NCI-H345 treated with DMSO at 0.1 percent for 48 hours (cell line): ENCODE results near the gene COX4I2.
"Not testable (repeated sequence)": the region's sequence is repeated elsewhere in the genome, so short reads cannot be mapped to it uniquely, and the experiment has no call there.

Experiments used
- DNase-seq: peaks from one replicate; lab custom pipeline; 2025; ENCODE audit not compliant: unreplicated experiment; lab: John Stamatoyannopoulos, UW

Gene COX4I2

GRCh38 chr20:31607640-31608250 is 30.0 kb upstream of the COX4I2 start:
- no peak for DNase-seq

GRCh38 chr20:31608251-31608945 is 29.3 kb upstream of the COX4I2 start:
- peak; percentile 64 for DNase-seq

- not testable (repeated sequence) for DNase-seq
These were observed 25.5 kb upstream of the COX4I2 start for GRCh38 chr20:31612271-31612640.

DNA sequence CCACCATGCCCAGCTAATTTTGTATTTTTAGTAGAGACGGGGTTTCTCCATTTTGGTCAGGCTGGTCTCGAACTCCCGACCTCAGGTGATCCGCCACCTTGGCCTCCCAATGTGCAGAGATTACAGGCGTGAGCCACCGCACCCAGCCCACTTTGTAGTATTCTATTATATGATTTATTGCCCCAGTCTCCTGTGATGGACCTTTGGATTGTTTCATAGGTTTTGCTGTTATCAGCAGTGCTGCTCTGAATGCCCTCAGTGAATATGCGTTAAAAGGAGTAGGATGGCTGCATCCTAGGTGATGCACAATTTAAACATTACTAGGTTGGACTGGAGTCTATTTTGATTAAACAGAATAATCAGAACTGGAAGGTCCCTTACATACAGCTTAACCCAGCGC is 22.3 kb upstream of the COX4I2 start:
- no peak for DNase-seq

DNA sequence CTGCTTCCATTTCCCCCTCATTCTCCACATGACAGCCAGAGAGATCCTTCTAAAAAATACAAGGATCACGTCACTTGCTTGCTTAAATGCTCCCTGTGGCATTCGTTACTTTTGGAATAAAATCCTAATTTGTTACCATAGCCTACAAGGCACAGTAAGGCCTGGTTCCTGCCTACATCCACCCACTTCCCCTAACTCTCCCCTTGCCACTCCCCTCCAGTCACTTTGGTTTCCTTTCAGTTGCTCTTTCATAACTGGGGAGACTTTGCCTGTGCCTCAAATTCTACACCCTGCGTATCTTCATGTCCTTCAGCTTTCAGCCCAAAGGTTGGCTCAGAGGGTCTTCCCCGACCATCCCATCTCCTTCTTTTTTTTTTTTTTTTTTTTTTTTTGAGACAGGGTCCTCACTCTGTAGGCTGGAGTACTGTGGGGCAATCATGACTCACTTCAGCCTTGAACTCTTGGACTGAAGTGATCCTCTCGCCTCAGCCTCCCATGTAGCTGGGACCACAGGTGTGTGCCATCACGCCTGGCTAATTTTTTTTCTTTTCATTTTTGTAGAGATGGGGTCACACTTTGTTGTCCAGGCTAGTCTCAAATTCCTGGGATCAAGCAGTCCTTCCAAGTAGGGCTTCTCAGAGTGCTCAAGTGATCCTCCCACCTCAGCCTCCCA is 20.1 kb upstream of the COX4I2 start:
- no peak for DNase-seq

DNA sequence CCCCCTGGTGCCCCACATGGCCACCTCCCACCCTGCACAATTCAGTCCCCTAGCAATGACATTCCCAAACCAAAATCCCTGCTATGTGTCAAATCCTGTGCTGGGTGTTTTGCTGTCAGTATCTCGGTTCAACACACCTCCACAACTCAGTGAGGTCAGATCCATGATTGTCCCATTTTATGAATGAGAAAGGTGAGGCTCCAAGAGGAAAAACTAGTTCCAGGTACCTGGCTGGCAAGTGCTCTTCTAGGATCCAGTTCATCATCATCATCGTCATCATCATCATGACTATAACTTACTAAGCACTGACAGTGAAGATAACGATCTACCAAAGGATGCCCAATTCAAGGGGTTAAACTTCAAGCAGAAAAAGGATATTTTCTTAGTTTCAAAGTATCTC is 17.5 kb upstream of the COX4I2 start:
- DNase-seq: no peak

DNA sequence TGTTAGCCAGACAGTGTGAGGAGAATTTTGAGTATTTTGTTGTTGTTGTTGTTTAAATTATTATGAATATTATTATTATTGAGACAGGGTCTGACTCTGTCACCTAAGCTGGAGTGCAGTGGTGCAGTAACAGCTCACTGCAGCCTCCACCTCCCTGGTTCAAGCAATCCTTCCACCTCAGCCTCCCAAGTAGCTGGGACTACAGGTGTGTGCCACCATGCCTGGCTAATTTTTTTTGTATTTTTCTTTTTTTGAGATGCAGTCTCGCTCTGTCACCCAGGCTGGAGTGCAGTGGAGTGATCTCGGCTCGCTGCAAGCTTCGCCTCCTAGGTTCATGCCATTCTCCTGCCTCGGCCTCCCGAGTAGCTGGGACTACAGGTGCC is 14.6 kb upstream of the COX4I2 start:
- not testable (repeated sequence) for DNase-seq

- DNase-seq: not testable (repeated sequence)
These were observed 11.2 kb upstream of the COX4I2 start for GRCh38 chr20:31626534-31626933.

GRCh38 chr20:31628057-31628456 is 9.7 kb upstream of the COX4I2 start:
- not testable (repeated sequence) for DNase-seq

DNA sequence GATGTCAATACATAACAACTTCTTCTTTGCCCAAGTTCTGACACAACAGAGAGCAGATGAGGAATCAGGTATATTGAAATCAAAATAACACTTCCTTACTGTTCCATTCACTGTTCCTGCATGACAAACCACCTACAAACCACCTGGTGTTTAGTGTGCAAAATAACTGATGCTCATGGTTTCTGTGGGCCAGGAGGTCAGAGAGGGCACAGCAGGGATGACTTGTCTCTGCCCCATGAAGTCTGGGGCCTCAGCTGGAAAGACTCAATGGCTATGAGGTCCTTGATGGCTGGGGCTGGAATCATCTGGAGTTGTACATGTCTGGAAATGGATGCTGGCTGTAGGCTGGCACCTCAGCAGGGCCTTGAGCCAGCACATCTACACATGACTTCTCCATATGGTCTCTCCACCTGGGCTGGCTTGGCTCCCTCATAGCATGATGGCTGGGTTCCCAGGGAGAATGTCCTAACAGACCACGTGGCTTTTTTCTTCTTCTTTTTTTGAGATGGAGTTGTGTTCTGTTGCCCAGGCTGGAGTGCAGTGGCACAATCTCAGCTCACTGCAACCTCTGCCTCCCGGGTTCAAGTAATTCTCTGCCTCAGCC is 7.4 kb upstream of the COX4I2 start:
- DNase-seq: no peak

GRCh38 chr20:31632548-31633338 is 5.0 kb upstream of the COX4I2 start:
- no peak for DNase-seq

DNA sequence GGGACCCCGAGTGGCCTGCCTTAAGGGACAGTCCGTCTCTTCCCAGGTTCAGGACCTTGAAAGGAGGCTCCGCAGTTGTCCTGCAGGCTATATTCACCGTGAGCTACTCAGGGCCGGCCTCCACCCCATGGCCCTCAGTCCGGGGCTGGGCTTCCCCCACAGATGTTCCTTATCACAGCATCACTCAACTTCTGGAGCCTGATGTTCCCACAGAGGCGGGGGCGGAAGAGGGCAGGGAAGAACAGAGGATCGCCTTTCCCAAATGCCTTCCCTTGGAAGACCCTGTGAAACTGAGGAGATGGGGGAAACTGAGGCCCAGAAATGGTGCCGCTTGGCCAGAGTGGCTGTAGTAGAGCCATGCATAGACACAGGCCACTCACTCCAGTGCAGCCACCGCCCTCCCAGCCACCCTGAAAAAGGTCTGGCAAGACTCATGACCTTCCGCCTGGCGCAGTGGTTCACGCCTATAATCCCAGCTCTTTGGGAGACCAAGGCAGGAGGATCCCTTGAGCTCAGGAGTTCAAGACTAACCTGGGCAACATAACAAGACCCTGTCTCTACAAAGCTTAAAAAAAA is 4.3 kb upstream of the COX4I2 start:
- no peak for DNase-seq

GRCh38 chr20:31638317-31638716 is 605 bp downstream of the COX4I2 start:
- DNase-seq: no peak

DNA sequence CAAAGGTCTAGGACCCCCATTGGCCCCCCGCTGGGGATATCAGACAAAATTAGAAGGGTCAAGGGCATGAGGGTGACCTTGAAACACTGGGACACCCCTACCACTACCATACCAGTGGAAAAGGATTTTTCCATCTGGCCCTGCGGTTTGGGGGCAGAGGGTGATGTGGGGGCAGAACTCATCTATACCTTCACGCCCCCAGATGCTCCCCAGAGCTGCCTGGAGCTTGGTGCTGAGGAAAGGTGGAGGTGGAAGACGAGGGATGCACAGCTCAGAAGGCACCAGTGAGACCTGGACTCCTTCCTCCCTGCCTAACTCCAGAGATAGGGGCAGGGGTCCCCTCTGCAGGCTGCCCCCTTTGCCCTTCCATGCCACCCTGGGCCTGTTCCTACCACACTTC is 1.1 kb downstream of the COX4I2 start:
- no peak for DNase-seq

DNA sequence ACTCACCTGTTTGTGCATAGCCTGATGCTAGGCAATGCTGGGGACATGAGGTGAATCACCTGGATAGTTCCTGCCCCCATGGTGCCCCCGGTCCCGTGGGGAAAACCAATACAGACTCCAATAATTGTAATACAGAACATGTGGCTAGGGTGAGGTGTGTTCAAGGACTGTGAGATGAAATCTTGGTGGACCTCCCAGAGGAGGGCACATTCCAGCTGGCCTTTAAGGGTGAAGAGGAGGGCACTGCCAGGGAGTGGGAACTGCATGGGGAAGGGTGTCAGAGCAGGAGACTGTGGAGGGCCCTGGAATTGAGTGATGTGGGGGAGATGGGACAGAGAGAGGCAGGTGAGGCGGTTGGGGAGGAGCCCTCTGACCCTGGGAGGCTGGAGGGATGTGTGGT is 2.5 kb downstream of the COX4I2 start:
- no peak for DNase-seq

DNA sequence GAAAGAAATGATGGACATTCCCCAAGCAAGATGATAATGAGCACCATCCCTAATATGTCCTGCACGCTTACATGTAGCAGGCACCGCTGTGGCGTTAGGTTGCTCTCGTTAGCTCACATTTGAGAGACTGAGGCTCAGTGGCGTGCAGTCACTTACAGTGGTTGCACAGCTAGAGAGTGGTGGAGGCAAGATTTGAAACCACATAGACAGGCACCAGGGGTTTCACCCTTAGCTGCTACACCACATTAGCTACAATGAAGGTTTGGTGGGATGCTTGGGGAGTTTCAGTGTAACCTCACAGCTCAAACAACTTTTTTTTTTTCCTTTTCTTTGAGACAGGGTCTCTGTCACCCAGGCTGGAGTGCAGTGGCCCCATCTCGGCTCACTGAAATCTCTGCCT is 3.7 kb downstream of the COX4I2 start:
- no peak for DNase-seq

- DNase-seq: no peak
These were observed 5.1 kb downstream of the COX4I2 start for GRCh38 chr20:31642837-31643236.

GRCh38 chr20:31643522-31643921 is 5.8 kb downstream of the COX4I2 start:
- no peak for DNase-seq

DNA sequence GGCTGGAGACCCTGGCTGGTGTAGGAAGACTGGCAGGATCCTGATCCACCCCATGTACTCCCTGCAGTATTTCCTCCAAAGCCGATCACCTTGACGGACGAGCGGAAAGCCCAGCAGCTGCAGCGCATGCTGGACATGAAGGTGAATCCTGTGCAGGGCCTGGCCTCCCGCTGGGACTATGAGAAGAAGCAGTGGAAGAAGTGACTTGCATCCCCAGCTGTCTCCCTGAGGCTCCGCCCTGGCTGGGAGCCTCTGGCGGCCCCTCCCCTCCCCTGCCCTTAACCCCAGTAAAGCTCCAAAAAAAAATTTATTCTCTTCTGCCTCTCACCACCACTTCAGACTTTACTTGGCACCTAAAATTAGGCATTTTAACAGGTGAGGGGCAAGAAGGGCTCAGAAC is 7.0 kb downstream of the COX4I2 start:
- no peak for DNase-seq

GRCh38 chr20:31648104-31648503 is 10.4 kb downstream of the COX4I2 start:
- DNase-seq: not testable (repeated sequence)

GRCh38 chr20:31652917-31653396 is 15.2 kb downstream of the COX4I2 start:
- no peak for DNase-seq
